Measurements from ENCODE around the gene CKMT2.
"Not testable (repeated sequence)": the region's sequence is repeated elsewhere in the genome, so short reads cannot be mapped to it uniquely, and the experiment has no call there.

The CKMT2 gene

DNA sequence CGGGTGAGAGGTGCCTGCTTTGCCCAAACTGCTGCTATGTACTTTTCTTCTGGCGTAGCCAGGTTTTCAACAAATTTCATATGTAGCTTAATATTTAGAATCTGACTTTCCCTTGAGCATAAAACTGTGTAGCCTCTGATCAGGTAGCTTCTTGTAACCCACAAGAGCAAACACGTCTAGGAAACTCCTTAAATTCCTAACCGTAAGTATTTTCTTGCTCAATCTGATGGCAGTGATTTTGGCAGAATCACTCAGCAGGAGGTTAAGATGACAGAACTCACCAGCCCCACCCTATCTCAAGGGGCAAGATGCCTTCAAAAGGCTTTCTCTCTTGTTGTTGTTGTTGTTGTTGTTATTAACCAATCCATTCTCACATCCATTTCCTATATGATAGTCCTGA is 20.8 kb downstream of the CKMT2 start:
- no peak for DNase-seq

DNA sequence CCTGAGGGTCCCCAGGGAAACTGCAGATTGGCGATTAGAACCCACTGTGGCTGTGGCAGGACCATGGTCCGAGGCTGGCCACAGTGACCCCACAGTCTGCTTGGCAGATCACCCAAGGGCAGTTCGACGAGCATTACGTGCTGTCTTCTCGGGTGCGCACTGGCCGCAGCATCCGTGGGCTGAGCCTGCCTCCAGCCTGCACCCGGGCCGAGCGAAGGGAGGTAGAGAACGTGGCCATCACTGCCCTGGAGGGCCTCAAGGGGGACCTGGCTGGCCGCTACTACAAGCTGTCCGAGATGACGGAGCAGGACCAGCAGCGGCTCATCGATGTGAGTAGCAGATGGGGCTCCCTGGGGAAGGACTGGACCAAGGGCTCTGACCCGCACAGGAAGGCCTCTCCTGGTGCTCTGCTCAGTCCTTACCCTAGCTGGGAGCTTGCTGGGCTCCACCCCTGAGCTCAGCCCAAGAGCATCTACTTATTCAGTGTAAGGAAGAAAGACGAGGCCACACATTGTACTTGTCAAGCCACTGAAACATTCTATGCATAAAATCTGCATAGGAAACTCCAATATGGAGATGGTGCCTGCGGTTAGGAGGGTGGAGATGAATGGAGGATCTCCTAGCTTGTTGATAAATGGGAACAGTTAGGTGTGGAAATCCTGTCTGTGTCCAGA is 21.9 kb downstream of the CKMT2 start:
- no peak for DNase-seq

DNA sequence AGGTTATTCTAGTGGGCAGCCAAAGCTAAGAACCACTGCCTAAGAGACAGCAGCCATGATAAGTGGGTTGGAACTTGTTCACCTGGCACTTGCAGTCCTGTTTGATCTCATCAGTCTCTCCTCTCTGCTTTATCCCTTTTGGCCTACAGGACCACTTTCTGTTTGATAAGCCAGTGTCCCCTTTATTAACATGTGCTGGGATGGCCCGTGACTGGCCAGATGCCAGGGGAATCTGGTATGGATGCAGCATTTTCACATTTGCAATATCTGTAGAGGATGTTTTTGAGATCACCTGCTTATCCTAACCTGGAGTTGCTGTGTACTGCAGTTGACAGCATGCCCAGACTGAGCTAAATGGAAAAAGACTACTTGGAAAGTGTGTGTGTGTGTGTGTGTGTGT is 23.6 kb downstream of the CKMT2 start:
- DNase-seq = no peak

GRCh38 chr5:81262796-81263195 is 29.7 kb downstream of the CKMT2 start:
- not testable (repeated sequence) for DNase-seq

DNA sequence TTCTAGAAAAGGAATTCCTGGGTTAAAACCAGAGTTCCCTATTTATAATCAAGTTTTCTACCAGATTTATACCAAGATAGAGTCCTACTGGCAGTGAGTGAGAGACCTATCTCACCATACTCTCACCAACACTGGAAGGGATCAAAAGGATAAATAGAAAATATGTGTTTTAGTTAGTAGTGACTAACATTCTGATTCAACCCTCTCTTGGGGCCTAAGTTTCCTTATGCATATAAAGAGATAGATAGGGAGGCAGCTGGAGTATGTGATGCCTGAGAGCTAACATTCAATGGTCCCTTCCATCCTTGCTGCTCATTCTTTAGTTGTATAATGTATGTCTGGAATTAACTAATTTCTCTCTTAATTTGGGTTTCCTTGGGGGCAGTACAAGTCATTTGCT is 32.0 kb downstream of the CKMT2 start:
- DNase-seq = no peak

- DNase-seq = no peak
Observed at GRCh38 chr5:81268521-81269196, 35.5 kb downstream of the CKMT2 start.

- no peak for DNase-seq
Observed at GRCh38 chr5:81269751-81270393, 36.8 kb downstream of the CKMT2 start.

DNA sequence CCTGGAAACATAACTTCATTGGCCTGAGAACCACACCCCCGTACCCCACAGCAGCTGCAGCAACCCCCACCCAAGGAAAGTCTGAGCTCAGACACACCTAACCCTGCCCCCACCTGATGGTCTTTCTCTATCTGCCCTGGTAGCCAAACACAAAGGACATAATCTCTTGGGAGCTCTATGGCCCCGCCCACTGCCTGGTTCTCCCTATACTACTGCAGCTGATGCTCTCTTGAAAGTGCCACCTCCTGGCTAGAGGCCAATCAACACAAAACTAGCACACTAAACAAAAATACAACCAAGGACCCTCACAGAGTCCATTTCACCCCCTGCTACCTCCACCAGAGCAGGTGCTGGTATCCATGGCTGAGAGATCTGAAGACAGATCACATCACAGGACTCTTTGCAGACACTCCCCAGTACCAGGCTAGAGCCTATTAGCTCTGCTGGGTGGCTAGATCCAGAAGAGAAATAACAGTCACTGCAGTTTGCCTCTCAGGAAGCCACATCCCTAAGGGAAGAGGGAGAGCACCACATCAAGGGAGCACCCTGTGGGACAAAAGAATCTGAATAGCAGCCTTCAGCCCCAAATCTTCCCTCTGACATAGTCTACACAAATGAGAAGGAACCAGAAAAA is 37.4 kb downstream of the CKMT2 start:
- DNase-seq = not testable (repeated sequence)

- DNase-seq = no peak
Observed at GRCh38 chr5:81283976-81284375, 50.9 kb downstream of the CKMT2 start.

DNA sequence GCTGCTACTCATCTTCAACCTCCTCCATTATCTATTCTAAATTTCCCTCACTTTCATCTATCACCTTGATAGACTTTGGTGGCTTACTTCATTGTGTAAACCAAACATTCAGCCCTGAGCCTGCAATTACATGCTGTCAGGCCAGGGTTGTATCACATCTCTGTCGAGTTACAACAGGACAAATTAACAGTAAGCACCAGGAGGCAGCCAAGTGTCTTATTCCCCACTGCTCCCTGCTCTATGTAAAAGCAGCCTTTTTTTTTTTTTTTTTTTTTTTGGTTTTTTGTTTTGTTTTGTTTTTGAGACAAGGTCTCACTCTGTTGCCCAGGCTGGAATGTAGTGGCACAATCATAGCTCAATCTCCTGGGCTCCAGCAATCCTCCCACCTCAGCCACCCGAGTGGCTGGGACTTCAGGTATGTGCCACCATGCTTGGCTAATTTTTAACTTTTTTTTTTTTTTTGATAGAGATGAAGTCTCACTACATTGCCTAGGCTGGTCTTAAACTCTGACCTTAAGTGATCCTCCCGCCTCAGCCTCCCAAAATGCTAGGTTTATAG is 53.0 kb downstream of the CKMT2 start:
- DNase-seq = no peak

DNA sequence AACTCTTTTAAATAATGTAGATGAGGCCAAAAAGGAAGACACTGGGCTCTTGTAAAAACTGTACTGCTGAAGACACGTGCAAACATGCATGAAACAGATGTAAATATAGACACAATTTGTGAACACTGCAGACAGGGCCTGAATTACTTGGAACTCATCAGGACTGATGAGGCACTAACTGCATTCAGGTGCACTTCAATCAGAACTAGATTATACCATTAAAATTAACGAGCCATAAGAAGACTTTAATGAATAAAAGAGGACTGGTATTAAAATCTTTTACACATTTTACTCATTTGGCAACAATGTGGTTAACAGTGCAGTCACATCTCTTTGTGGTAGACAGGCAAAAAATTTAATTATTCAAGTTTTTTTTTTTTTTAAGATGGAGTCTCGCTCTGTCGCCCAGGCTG is 54.9 kb downstream of the CKMT2 start:
- no peak for DNase-seq

GRCh38 chr5:81290146-81290545 is 57.0 kb downstream of the CKMT2 start:
- DNase-seq = no peak

GRCh38 chr5:81292130-81292529 is 59.0 kb downstream of the CKMT2 start:
- DNase-seq = no peak

GRCh38 chr5:81294021-81294420 is 60.9 kb downstream of the CKMT2 start:
- not testable (repeated sequence) for DNase-seq

GRCh38 chr5:81297531-81297930 is 64.4 kb downstream of the CKMT2 start:
- DNase-seq = no peak

- no peak for DNase-seq
Observed at GRCh38 chr5:81300921-81301270, 67.8 kb downstream of the CKMT2 start.

- DNase-seq = peak; percentile 95
Observed at GRCh38 chr5:81301271-81302015, 68.3 kb downstream of the CKMT2 start, which contains the start of gene ZCCHC9. TSS of gene ZCCHC9 (plus strand) at chr5:81301587. CDS start at chr5:81304758, 3,171 bp downstream.

DNA sequence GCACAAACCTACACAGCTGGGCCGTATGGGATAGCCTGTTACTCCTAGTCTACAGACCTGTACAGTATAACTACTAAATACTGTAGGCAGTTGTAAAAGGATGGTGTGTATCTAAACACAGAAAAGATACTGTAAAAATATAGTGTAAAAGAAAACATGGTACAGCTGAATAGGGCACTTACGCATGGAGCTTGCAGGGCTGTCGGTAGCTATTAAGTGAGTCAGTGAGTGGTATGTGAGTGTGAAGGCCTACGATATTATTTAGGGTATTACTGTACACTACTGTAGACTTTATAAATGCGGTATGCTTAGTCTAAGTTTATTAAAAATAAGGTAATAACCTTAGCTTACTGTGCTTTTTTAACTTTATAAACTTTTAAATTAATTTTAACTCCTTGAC is 69.5 kb downstream of the CKMT2 start:
- DNase-seq = no peak

- no peak for DNase-seq
Observed at GRCh38 chr5:81303563-81303962, 70.4 kb downstream of the CKMT2 start.

- DNase-seq = no peak
Observed at GRCh38 chr5:81305785-81306184, 72.7 kb downstream of the CKMT2 start.

- DNase-seq = no peak
Observed at GRCh38 chr5:81308836-81309235, 75.7 kb downstream of the CKMT2 start.

- no peak for DNase-seq
Observed at GRCh38 chr5:81310402-81311063, 77.4 kb downstream of the CKMT2 start.
